OCI-LY7 (cell line): Measurements from ENCODE around the gene KLF11.

Experiments
- CTCF ChIP-seq: fragments of 200-600 bp; sonication (generic); conservative IDR thresholded peaks from 2 replicates; pipeline ENCODE4 v1.5.1; 2014; ENCODE audit warnings: mild to moderate bottlenecking, antibody characterized with exemption, low read length, moderate library complexity, mixed read lengths
- EZH2phosphoT487 ChIP-seq: fragments of 200-600 bp; sonication (generic); IDR thresholded peaks from 2 replicates; pipeline ENCODE4 v1.6.1; 2018; ENCODE audit warnings: low read depth, borderline replicate concordance, mild to moderate bottlenecking, mixed run types, antibody characterized with exemption, low read length, moderate library complexity, mixed read lengths

- no peak for TF ChIP-seq CTCF
- no peak for TF ChIP-seq EZH2phosphoT487
Observed at GRCh38 chr2:10076511-10076910, 33.2 kb downstream of the KLF11 start.
